Cardiac muscle cell (in vitro differentiated cells and primary cell): ENCODE measurements around the gene ARHGEF35. TPM values are rescaled to one million over a fixed set of nuclear protein-coding genes. Genes with fewer than 3 reads are reported as not detected.
"Not testable (repeated sequence)": the region's sequence is repeated elsewhere in the genome, so short reads cannot be mapped to it uniquely, and the experiment has no call there.

Experiments used
- DNase-seq, 2 donors: peaks; one replicate each; pipeline versions ENCODE4 v3.0.0 to v3.0.0-alpha.2; 2010 to 2017; ENCODE audit warnings: low read depth in 1 of 2, low spot score in 1 of 2
- H3K27ac ChIP-seq: fragments of 200-600 bp; sonication (generic); 2 replicates; pipeline ENCODE4 v1.5.1; 2016
- H3K27me3 ChIP-seq: fragments of 200-600 bp; sonication (generic); 2 replicates; pipeline ENCODE4 v1.6.0; 2016; ENCODE audit warnings: control low read depth
- H3K36me3 ChIP-seq: fragments of 200-600 bp; sonication (generic); 2 replicates; pipeline ENCODE4 v1.5.1; 2016; ENCODE audit warnings: control low read depth
- H3K4me1 ChIP-seq: fragments of 200-600 bp; sonication (generic); 2 replicates; pipeline ENCODE4 v1.8.1; 2017; ENCODE audit warnings: low read depth, mild to moderate bottlenecking, mixed run types
- H3K4me3 ChIP-seq: fragments of 200-600 bp; sonication (generic); 2 replicates; pipeline ENCODE4 v1.5.1; 2016; ENCODE audit warnings: mild to moderate bottlenecking
- H3K9me3 ChIP-seq: fragments of 200-600 bp; sonication (generic); 2 replicates; pipeline ENCODE4 v1.5.1; 2017; ENCODE audit warnings: low read depth, mild to moderate bottlenecking, control low read depth
- CTCF ChIP-seq: IDR thresholded peaks from 2 replicates; pipeline ENCODE4 v1.5.1; 2012; ENCODE audit warnings: low read depth, mild to moderate bottlenecking, low read length
- polyA plus RNA-seq: library from polyadenylated mRNA; unstranded; fragments of >200 nt; fragmentation: Nextera tagmentation; extraction: Ambion mirVana; gene quantifications from 2 replicates; pipeline ENCODE4 v1.2.1, GENCODE V29; 2016
- total RNA-seq: library from RNA; depleted of rRNA; stranded (reverse); fragments of >200 nt; gene quantifications from 2 replicates; pipeline ENCODE4 v1.2.3, GENCODE V29; 2016

Gene ARHGEF35
- total and polyA plus RNA-seq, 2 experiments from 2014 or later, result 0.93 to 1.7 TPM

GRCh38 chr7:144174613-144175012 lies 21.0 kb downstream of the ARHGEF35 start:
- no peak for TF ChIP-seq CTCF
- H3K27me3 ChIP-seq, result no peaks in the 10 kb centered on the region
- H3K27ac ChIP-seq, result no peak overlapping the region
- H3K36me3 ChIP-seq, result no peaks in the 10 kb centered on the region
- no peaks in the 10 kb centered on the region for H3K9me3 ChIP-seq
- no peak for DNase-seq
- H3K4me3 ChIP-seq, result no peak overlapping the region
- H3K4me1 ChIP-seq, result peaks cover 16% of the 10 kb centered on the region

GRCh38 chr7:144171594-144172350 lies 23.9 kb downstream of the ARHGEF35 start:
- H3K36me3 ChIP-seq, H3K9me3 ChIP-seq, H3K27ac ChIP-seq, H3K4me3 ChIP-seq, DNase-seq, H3K4me1 ChIP-seq, H3K27me3 ChIP-seq: not testable (repeated sequence)

- Histone ChIP-seq H3K36me3 (no peaks in the 10 kb centered on the region), H3K9me3 (no peaks in the 10 kb centered on the region), H3K4me3 (no peak overlapping the region), H3K4me1 (no peaks in the 10 kb centered on the region), H3K27ac (no peak overlapping the region), H3K27me3 (no peaks in the 10 kb centered on the region)
- no peak for TF ChIP-seq CTCF
- DNase-seq, result no peak
Observed at GRCh38 chr7:144164784-144165183, 30.8 kb downstream of the ARHGEF35 start.

- no peaks in the 10 kb centered on the region for H3K4me1 ChIP-seq
- H3K27ac ChIP-seq, result no peak overlapping the region
- H3K36me3 ChIP-seq, result no peaks in the 10 kb centered on the region
- no peaks in the 10 kb centered on the region for H3K27me3 ChIP-seq
- H3K4me3 ChIP-seq, result no peak overlapping the region
- TF ChIP-seq CTCF, result no peak
- DNase-seq, result no peak
- no peaks in the 10 kb centered on the region for H3K9me3 ChIP-seq
Observed at GRCh38 chr7:144158861-144159260, 36.8 kb downstream of the ARHGEF35 start.

- no peak for DNase-seq
- no peaks in the 10 kb centered on the region for H3K27me3 ChIP-seq
- no peaks in the 10 kb centered on the region for H3K36me3 ChIP-seq
- H3K9me3 ChIP-seq, result no peaks in the 10 kb centered on the region
- no peak overlapping the region for H3K27ac ChIP-seq
- no peak overlapping the region for H3K4me3 ChIP-seq
- H3K4me1 ChIP-seq, result no peaks in the 10 kb centered on the region
- no peak for TF ChIP-seq CTCF
Observed at GRCh38 chr7:144148224-144148827, 47.3 kb downstream of the ARHGEF35 start.

GRCh38 chr7:144144426-144144825 lies 51.2 kb downstream of the ARHGEF35 start:
- no peaks in the 10 kb centered on the region for H3K36me3 ChIP-seq
- TF ChIP-seq CTCF, result no peak
- H3K4me1 ChIP-seq, result no peaks in the 10 kb centered on the region
- no peak overlapping the region for H3K27ac ChIP-seq
- DNase-seq, result no peak
- H3K4me3 ChIP-seq, result no peak overlapping the region
- no peaks in the 10 kb centered on the region for H3K9me3 ChIP-seq
- no peaks in the 10 kb centered on the region for H3K27me3 ChIP-seq
